Body of pancreas (tissue), 4 donors: ENCODE measurements around the gene SLC12A4. TPM values are rescaled to one million over a fixed set of nuclear protein-coding genes. Genes with fewer than 3 reads are reported as not detected.
"Not testable (repeated sequence)": the region's sequence is repeated elsewhere in the genome, so short reads cannot be mapped to it uniquely, and the experiment has no call there.

Experiments used
- ATAC-seq: fragments of 150-250 bp; one replicate; pipeline ENCODE4 v1.9.1; 2016
- DNase-seq, 4 donors: peaks; one replicate each; pipeline ENCODE4 v3.0.0-alpha.2; 2019
- H3K27ac ChIP-seq, 4 donors: fragments of 200-600 bp; sonication (generic); 1 replicate in 3 of 4; 2 replicates in 1 of 4; pipeline versions ENCODE4 v1.5.1 to v1.6.1; 2016 to 2019; ENCODE audit warnings: mild to moderate bottlenecking in 1 of 4, mixed read lengths in 1 of 4, moderate library complexity in 1 of 4
- H3K27me3 ChIP-seq, 2 donors: fragments of 200-600 bp; sonication (generic); one replicate each; pipeline ENCODE4 v1.6.0; 2016; ENCODE audit warnings: mild to moderate bottlenecking in 1 of 2
- H3K36me3 ChIP-seq, 2 donors: fragments of 200-600 bp; sonication (generic); replicated peaks in 1 of 2; 2 replicates each; pipeline ENCODE4 v1.5.1; 2016; ENCODE audit warnings: low read depth in 2 of 2; ENCODE audit not compliant: insufficient read depth in 1 of 2
- H3K4me1 ChIP-seq: fragments of 200-600 bp; sonication (generic); one replicate; pipeline ENCODE4 v1.6.0; 2016
- H3K4me3 ChIP-seq, 2 donors: fragments of 200-600 bp; sonication (generic); 1 replicate in 1 of 2; 2 replicates in 1 of 2; pipeline ENCODE4 v1.5.1; 2016 to 2019
- H3K9me3 ChIP-seq, 3 donors: fragments of 200-600 bp; sonication (generic); 1 replicate in 2 of 3; 2 replicates in 1 of 3; pipeline ENCODE4 v1.5.1; 2016
- CTCF ChIP-seq, 7 experiments: fragments of 450-650 bp in 4 of 7; fragments of 200-600 bp in 3 of 7; sonication (generic) in 3 of 7; IDR thresholded peaks; one replicate each; pipeline ENCODE4 v1.5.1; 2016 to 2019; ENCODE audit warnings: antibody characterized with exemption in 7 of 7
- POLR2A ChIP-seq, 3 donors: fragments of 450-650 bp; IDR thresholded peaks; one replicate each; pipeline ENCODE4 v1.6.1; 2016; ENCODE audit warnings: antibody characterized with exemption in 3 of 3, mild to moderate bottlenecking in 2 of 3
- WGBS, 2 donors: methylation state at CpG; one replicate each; pipeline ENCODE4 v1.1.5; 2017; 5-methylcytosine and 5-hydroxymethylcytosine counted together
- intact Hi-C: fragments of 100-400 bp; cut with DNase I; formaldehyde crosslinking; loops from one replicate; pipeline ENCODE4 v1.15.1; 2023
- total RNA-seq, 2 donors: library from RNA; depleted of rRNA; stranded (reverse); fragments of >200 nt; gene quantifications; one replicate each; pipeline ENCODE4 v1.1.0, GENCODE V29; 2016

SLC12A4 gene
- total RNA-seq, 2 donors from 2014 or later, result 23.3 to 61.3 TPM

GRCh38 chr16:67919622-67920221, 48.7 kb downstream of the SLC12A4 start:
- intact Hi-C loops, result loop anchor here (5.0 kb wide), 1 partner anchor 37 kb away; the partner anchor contains the start of gene NRN1L
- Histone ChIP-seq H3K27ac (no peak overlapping the region), H3K4me1 (peaks cover 48% of the 10 kb centered on the region)

GRCh38 chr16:67917852-67918236, 50.6 kb downstream of the SLC12A4 start:
- H3K27ac ChIP-seq, result peak overlapping the region in 1 of 4 donors; percentile 9
- WGBS, 2 donors, result 88 to 91% methylated on average over 4 of the region's 4 CpGs
- TF ChIP-seq CTCF (IDR thresholded peaks at IDR 0.05), result no peak
- TF ChIP-seq POLR2A (IDR thresholded peaks at IDR 0.05), result no peak

More at GRCh38 chr16:67919622-67920221, 48.7 kb downstream of the SLC12A4 start:
- ATAC-seq (no peak), DNase-seq (no peak)
- WGBS, 2 donors, result 82 to 90% methylated on average over 5 to 6 of the region's 6 CpGs
- H3K36me3 ChIP-seq, result no peaks in the 10 kb centered on the region
- no peak for TF ChIP-seq CTCF (IDR thresholded peaks at IDR 0.05)
- TF ChIP-seq POLR2A (IDR thresholded peaks at IDR 0.05), result no peak
- H3K4me3 ChIP-seq, result no peak overlapping the region
- no peaks in the 10 kb centered on the region for H3K27me3 ChIP-seq
- H3K9me3 ChIP-seq, result no peaks in the 10 kb centered on the region

GRCh38 chr16:67917140-67917851, 51.1 kb downstream of the SLC12A4 start:
- WGBS, 2 donors, result 67 to 84% methylated on average over 5 to 6 of the region's 6 CpGs
- peak overlapping the region in 1 of 4 donors; percentile 9 for H3K27ac ChIP-seq
- no peaks in the 10 kb centered on the region for H3K9me3 ChIP-seq

More at GRCh38 chr16:67917852-67918236, 50.6 kb downstream of the SLC12A4 start:
- Histone ChIP-seq H3K4me3 (no peak overlapping the region), H3K9me3 (no peaks in the 10 kb centered on the region), H3K27me3 (no peaks in the 10 kb centered on the region), H3K4me1 (peaks cover 31% of the 10 kb centered on the region), H3K36me3 (no peaks in the 10 kb centered on the region)
- ATAC-seq, result no peak
- DNase-seq, result no peak
- intact Hi-C loops, result no loop called here

GRCh38 chr16:67915831-67916723, 52.4 kb downstream of the SLC12A4 start:
- no peaks in the 10 kb centered on the region for H3K36me3 ChIP-seq
- ATAC-seq (peak; percentile 57), DNase-seq (peak; percentile 51 to 82 (median 72))
- 66 to 73% methylated on average over 7 of the region's 7 CpGs for WGBS, 2 donors
- H3K27ac ChIP-seq, result no peak overlapping the region
- no peaks in the 10 kb centered on the region for H3K27me3 ChIP-seq
- no peak overlapping the region for H3K4me3 ChIP-seq
- TF ChIP-seq CTCF (IDR thresholded peaks at IDR 0.05) (no peak), POLR2A (IDR thresholded peaks at IDR 0.05) (no peak)
- peaks cover 27% of the 10 kb centered on the region for H3K4me1 ChIP-seq
- no peaks in the 10 kb centered on the region for H3K9me3 ChIP-seq
- intact Hi-C loops, result no loop called here

More at GRCh38 chr16:67917140-67917851, 51.1 kb downstream of the SLC12A4 start:
- intact Hi-C loops, result no loop called here
- no peak for DNase-seq
- H3K4me1 ChIP-seq, result peaks cover 27% of the 10 kb centered on the region
- no peak for TF ChIP-seq CTCF (IDR thresholded peaks at IDR 0.05)
- TF ChIP-seq POLR2A (IDR thresholded peaks at IDR 0.05), result no peak
- no peak for ATAC-seq
- no peaks in the 10 kb centered on the region for H3K36me3 ChIP-seq
- H3K27me3 ChIP-seq, result no peaks in the 10 kb centered on the region
- H3K4me3 ChIP-seq, result no peak overlapping the region

GRCh38 chr16:67915496-67915769, 53.0 kb downstream of the SLC12A4 start:
- H3K4me3 ChIP-seq, H3K27ac ChIP-seq, ATAC-seq, H3K27me3 ChIP-seq, H3K9me3 ChIP-seq, H3K36me3 ChIP-seq, intact Hi-C loops, DNase-seq: not testable (repeated sequence)
- peaks cover 27% of the 10 kb centered on the region for H3K4me1 ChIP-seq
- WGBS, 2 donors, result 33 to 81% methylated on average over 1 to 2 of the region's 2 CpGs
